Anterior cingulate cortex (tissue), 58 donors: ENCODE data around the gene SV2A.
A peak's percentile ranks its signal among the peaks of the same experiment; 100 is the strongest.
"Not testable (repeated sequence)": the region's sequence is repeated elsewhere in the genome, so short reads cannot be mapped to it uniquely, and the experiment has no call there.

Source experiments
- DNase-seq, 58 donors: peaks; one replicate each; lab custom pipeline; 2025; lab: John Stamatoyannopoulos, UW

Gene SV2A

GRCh38 chr1:149917571-149918144 lies at the start of gene SV2A:
Gene SV2A, minus strand, starts transcription at chr1:149917844. Its CDS starts 4,004 bp downstream, at chr1:149913840.
- DNase-seq = peak in 54 of 58 donors; percentile 9 to 86 (median 64)

DNA sequence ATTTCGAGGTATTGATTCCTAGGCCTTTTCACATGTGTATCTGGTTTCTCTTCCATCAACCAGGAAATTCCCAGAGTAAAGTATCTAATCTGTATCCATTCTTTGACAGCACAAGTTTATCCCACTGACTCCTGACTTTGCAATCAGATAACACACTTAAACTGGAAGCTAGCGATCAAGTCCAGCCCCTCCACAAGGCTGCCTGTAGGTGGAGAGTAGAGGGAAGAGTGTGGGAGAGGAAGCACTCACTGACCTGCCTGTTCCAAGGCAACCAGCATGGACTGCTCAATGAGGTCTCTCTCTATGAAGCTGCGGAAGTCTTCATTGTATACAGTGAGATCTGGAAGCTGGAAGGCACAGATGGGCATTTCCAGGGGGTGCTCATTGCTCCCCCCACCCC lies 49.4 kb upstream of the SV2A start:
- DNase-seq = no peak

DNA sequence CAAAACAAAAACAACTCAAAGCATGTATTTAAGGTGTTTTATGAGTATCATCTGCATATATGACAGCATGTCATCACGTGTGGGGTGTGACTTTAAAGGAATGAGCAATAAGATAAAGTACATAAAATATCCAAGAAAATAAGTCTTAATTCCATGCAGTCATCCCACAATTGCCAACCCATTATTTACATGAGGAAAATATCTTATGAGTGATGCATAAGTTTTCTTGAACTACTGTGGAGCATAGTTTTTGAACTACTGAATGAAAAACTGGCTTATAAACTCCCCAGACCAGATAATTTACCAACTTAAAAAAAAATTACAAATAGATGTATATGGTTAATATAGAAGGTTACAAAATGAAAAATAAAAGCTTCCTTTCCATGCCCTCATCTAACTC lies 48.8 kb upstream of the SV2A start:
- DNase-seq = no peak

DNA sequence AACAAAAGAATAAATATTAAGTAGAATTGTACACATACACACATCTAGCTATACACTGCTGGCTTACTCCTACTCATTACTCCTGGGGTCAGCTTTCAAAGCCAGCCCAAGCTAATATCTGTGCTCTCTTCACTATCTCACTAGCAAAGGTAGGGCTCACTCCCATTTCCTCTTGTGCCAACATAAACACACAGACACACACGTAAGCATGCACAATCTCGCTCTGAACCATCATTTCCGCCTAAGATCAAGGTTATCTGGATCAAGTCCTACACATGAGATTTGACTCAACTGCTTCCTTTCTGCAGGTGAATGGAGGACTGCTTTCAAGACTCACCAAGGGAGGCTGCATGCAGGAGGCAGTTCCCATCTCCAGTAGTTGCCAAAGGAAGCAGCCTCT lies 47.8 kb upstream of the SV2A start:
- DNase-seq = no peak

DNA sequence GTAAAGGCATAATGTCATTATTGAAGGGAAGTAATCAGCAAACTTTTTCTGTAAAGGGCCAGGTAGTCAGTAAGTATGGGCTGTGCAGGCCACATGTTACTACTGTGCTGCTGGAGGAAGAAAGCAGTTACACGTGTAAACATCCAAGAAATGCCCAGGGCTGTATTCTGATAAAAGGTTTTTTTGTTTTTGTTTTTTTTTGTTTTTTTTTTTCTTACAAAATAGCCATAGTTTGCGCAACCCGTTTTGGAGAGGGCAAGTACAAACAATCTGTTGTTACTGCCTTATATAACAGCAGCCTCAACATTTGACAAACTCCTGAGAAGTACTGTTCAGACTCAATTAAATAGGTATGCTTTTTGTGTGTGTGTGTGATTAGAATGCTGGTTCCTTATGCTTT lies 45.7 kb upstream of the SV2A start:
- no peak for DNase-seq

- DNase-seq = no peak
Measured at GRCh38 chr1:149962736-149963135, 45.1 kb upstream of the SV2A start.

DNA sequence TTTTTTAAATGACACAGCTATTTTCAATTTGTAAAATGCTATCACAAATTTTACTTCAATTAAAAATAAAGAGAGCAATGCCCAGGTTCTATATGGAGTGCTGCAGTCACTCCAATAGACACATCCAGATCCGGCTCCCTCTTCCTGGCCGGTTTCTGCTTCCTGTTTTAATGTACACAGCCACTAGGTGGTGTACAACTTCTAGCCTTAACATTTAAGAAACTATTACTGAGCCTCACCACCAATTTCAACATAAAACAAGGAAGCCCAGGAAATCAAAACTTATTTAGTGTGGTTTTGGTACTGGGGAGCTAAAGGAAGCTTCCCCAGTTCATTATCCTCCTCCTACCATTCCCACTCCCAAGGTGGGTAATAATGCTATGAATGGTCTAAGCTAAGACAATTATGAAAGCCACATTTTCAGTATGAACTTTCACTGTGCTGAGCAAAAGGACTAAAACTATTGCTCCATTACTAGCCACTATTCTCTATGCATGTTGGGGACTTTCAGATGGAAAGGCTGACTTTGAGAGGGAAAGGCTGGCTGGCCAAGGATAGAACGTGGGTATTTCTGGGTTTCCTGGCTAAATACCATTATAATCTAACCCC lies 44.5 kb upstream of the SV2A start:
- DNase-seq = peak in 37 of 58 donors; percentile 0 to 75 (median 22)

GRCh38 chr1:149957548-149957947 lies 39.9 kb upstream of the SV2A start:
- not testable (repeated sequence) for DNase-seq

GRCh38 chr1:149949911-149950310 lies 32.3 kb upstream of the SV2A start:
- no peak for DNase-seq

DNA sequence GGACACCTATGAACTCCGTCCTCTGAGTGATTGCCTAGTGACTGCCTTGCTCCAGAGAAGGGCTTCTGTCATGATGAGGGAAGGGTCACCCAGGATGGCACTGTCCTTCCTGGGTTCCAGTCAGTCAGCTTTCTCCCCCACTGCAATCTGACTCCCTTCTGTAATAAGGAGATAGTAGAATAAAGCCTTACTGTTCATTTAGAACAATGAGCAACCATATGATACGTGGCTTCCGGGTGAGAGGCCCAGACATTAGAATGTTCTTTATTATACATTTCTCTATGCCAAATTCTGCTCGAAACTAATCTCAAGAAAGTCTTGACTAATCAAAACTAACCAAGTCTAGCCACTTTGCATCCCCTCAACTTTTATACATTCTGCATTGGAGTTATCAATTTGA lies 27.6 kb upstream of the SV2A start:
- peak in 1 of 58 donors; percentile 12 for DNase-seq

- DNase-seq = no peak
Measured at GRCh38 chr1:149942885-149943284, 25.2 kb upstream of the SV2A start.

DNA sequence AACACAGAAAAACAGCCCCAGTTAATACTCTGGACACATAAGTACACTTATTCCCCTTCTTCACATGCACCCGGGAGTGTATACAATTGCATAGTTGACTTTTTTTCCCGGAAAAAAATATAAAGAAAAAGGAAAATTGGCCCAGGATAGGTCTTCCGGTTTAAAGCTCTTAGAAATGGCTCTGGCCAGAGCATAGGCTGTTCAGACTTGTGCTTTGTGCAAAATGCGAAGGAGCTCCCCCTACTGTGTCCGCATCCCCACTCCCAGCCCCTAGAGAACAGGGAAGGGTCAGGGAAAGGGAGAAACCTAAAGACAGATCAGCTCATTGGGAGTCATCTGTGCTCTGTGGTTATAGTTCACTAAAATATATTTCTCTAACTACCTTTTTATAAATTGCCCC lies 24.6 kb upstream of the SV2A start:
- peak in 13 of 58 donors; percentile 7 to 32 (median 15) for DNase-seq

GRCh38 chr1:149940427-149940826 lies 22.8 kb upstream of the SV2A start:
- no peak for DNase-seq

DNA sequence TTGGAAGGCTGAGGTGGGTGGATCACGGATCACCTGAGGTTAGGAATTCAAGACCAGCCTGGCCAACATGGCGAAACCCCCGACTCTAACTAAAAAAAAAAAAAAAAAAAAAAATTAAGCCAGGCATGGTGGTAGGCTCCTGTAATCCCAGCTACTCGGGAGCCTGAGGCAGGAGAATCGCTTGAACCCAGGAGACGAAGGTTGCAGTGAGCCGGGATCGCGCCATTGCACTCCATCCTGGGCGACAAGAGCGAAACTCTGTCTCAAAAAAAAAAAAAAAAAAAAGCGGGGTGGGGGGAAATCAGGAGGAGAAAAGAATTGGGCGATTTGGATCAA lies 21.0 kb upstream of the SV2A start:
- not testable (repeated sequence) for DNase-seq

GRCh38 chr1:149937759-149938158 lies 20.1 kb upstream of the SV2A start:
- DNase-seq = no peak

DNA sequence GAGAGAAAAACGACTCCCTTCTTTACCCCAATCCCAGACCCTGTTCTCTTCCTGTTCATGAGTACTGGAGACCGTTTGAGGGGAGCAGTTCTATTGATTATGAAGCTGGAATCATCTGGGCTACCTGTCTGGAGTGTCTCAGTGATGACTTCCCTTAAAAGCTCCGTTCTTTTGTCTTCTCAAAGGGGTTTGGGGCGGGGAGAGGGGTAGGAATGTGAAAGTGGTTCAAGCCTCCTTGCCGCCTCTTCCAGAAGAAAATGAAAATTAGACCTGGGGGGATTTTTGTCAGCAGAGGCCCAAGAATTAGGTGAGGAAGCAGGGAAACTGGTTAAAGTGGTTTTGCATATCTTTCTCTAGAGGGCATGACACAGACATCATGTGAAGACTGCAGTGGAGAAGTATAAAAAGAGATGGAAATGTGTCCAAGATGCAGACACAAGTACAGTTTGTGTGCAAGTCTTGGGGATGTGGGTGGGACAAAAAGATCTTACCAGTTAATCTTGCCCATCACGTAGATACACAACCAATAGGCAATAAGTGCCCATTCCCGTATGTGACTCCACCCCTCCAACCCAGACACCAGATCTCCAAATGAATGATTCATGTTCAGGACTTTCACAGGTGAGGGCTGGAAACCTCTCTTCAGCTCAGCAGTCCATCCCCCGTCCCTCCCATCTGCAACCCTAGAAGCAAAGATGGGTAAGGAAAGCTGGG lies 19.5 kb upstream of the SV2A start:
- peak in 25 of 58 donors; percentile 10 to 71 (median 24) for DNase-seq

GRCh38 chr1:149936170-149936991 lies 18.7 kb upstream of the SV2A start, which contains the start of gene MTMR11:
Gene MTMR11, minus strand, starts transcription at chr1:149936879. Its CDS starts 232 bp downstream, at chr1:149936647.
- DNase-seq = peak in 17 of 58 donors; percentile 3 to 64 (median 23)

- no peak for DNase-seq
Measured at GRCh38 chr1:149934356-149934755, 16.7 kb upstream of the SV2A start.

DNA sequence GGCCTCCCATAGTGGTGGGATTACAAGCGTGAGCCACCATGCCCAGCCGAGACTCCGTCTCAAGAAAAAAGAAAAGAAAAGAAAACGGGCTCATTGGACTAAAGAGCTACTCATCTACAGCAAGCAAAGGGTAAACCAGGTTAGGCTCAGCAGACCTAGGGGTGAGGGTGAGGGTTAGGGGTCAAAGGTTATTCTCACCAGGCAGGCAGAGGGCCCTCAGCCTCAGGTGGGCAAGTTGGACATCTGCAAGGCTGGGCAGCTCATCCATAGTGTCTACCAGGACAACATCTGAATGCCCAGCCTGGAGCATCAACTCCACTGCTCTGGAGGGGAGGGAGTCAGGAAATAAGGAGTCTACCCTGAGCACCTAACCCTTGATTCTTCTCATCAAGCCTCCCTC lies 15.6 kb upstream of the SV2A start:
- no peak for DNase-seq

DNA sequence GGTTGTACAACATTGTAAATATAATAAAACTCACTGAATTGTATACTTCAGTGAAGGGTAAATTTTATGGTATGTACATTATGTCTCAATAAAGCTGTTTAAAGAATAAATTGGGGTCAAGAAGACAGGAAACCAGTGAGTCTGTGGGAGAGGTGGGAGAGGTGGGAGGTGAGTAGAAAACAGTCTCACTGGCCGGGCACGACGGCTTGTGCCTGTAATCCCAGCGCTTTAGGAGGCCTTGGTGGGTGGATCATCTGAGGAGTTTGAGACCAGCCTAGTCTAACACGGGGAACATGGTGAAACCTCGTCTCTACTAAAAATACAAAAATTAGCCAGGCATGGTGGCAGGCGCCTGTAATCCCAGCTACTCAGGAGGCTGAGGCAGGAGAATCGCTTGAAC lies 14.8 kb upstream of the SV2A start:
- no peak for DNase-seq

GRCh38 chr1:149931212-149931790 lies 13.7 kb upstream of the SV2A start:
- DNase-seq = no peak
